Measurements from ENCODE around the gene CFAP99. TPM values are rescaled to one million over a fixed set of nuclear protein-coding genes. Genes with fewer than 3 reads are reported as not detected.

Gene CFAP99
- total and polyA plus RNA-seq, 9 of the 15 experiments (the other 6 are each of a cell fraction or from before 2014, with no cell fraction given), result 0.07 to 0.18 (median 0.09) TPM; not detected in 6

GRCh38 chr4:2417226-2417764, 1.5 kb upstream of the CFAP99 start:
- Histone ChIP-seq H3K4me1 (replicated peaks in 1 of 2; ENCODE audit: control insufficient read depth in 2 of 2, insufficient read depth in 2 of 2, low read length in 2 of 2) (peaks cover 49 to 66% of the 10 kb centered on the region in 2 experiments), H3K79me2 (ENCODE audit: control insufficient read depth, insufficient read depth, low read length) (peaks cover 61% of the 10 kb centered on the region), H4K20me1 (replicated peaks; ENCODE audit: control insufficient read depth, insufficient read depth, low read length) (no peaks in the 10 kb centered on the region; the same call in 1 of the 2 replicates), H3K4me2 (ENCODE audit: insufficient read depth, low read length) (peak overlapping the region; percentile 83), H2AFZ (ENCODE audit: low read depth, low read length) (peak overlapping the region; percentile 80), H3K27me3 (ENCODE audit: control insufficient read depth in 2 of 2, insufficient read depth in 2 of 2, low read length in 2 of 2) (no peaks in the 10 kb centered on the region; a peak in 1 of 5 replicates), H3K9me3 (replicated peaks; ENCODE audit: control insufficient read depth, insufficient read depth, low read depth, low read length) (no peaks in the 10 kb centered on the region), H3K9me1 (ENCODE audit: control insufficient read depth, insufficient read depth, low read length) (no peaks in the 10 kb centered on the region), H3K36me3 (ENCODE audit: control insufficient read depth, insufficient read depth, low read length) (no peaks in the 10 kb centered on the region), H3K27ac (ENCODE audit: extremely low read depth, low read depth, low read length) (peak overlapping the region; percentile 74; the same call in 2 of the 3 replicates), H3K4me3 (peak overlapping the region; percentile 57), H3K9ac (ENCODE audit: insufficient read depth in 1 of 2, low read depth in 2 of 2, low read length in 2 of 2) (peak overlapping the region; percentile 60 to 91)
- FAIRE-seq, result no peak
- no TSS peak for BruUV-seq (replicated peaks)
- ChIA-PET CTCF (ENCODE audit: low intra/inter-chr PET ratio) (no interaction called here), POLR2A (no interaction called here)
- ATAC-seq, result peak; percentile 0; the same call in 2 of the 3 replicates
- intact Hi-C loops (cut with micrococcal nuclease), result loop anchor here (2.0 to 10.0 kb wide), 5 partner anchors 14 to 545 kb away; partner anchors contain the start of genes HAUS3, MXD4, NSD2 and POLN
- DNase-seq (ENCODE audit: extremely low read depth in 1 of 4, low spot score in 3 of 4), result peak in 3 of 4 experiments; percentile 27 to 51 (median 43)
- in situ Hi-C loops (cut with MboI), result no loop called here
- 0% methylated on average over 22 of the region's 61 CpGs for WGBS (ENCODE audit: insufficient coverage, low coverage, missing lambda C conversion rate)
- TF ChIP-seq ZNF639 (CRISPR knock-in tag; conservative IDR thresholded peaks at IDR 0.05 in 1 of 2, IDR thresholded peaks at IDR 0.05 in 1 of 2), result 0 out of 4 replicates have a peak, but pooled peaks of 1 of the 2 experiments have one; percentile 14
- no peak for TF ChIP-seq ATF2 (CRISPR knock-in tag; IDR thresholded peaks at IDR 0.05)
- TF ChIP-seq RBBP5 (IDR thresholded peaks at IDR 0.05; ENCODE audit: borderline replicate concordance, insufficient read depth, low read length, poor library complexity, severe bottlenecking), result peak; percentile 74
- TF ChIP-seq HDAC6 (IDR thresholded peaks at IDR 0.05; ENCODE audit: low read depth, low read length), result 0 out of 2 replicates have a peak, but pooled peaks have one; percentile 59
- no peak for TF ChIP-seq ZNF197 (CRISPR knock-in tag; IDR thresholded peaks at IDR 0.05; ENCODE audit: low read depth)
- no peak for TF ChIP-seq ZNF217 (CRISPR knock-in tag; IDR thresholded peaks at IDR 0.05)
- TF ChIP-seq, protein P1, sequence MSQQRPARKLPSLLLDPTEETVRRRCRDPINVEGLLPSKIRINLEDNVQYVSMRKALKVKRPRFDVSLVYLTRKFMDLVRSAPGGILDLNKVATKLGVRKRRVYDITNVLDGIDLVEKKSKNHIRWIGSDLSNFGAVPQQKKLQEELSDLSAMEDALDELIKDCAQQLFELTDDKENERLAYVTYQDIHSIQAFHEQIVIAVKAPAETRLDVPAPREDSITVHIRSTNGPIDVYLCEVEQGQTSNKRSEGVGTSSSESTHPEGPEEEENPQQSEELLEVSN (IDR thresholded peaks at IDR 0.05; ENCODE audit: borderline replicate concordance in 1 of 2, extremely low read depth in 1 of 2, insufficient read depth in 1 of 2, insufficient read length in 1 of 2, low read depth in 1 of 2, low read length in 1 of 2, poor library complexity in 1 of 2, severe bottlenecking in 1 of 2), result peak in 1 of 2 experiments; percentile 48
- peak; percentile 40; the same call in 1 of the 2 replicates for TF ChIP-seq GATAD2B (IDR thresholded peaks at IDR 0.05; ENCODE audit: borderline replicate concordance)
- TF ChIP-seq, protein P2, sequence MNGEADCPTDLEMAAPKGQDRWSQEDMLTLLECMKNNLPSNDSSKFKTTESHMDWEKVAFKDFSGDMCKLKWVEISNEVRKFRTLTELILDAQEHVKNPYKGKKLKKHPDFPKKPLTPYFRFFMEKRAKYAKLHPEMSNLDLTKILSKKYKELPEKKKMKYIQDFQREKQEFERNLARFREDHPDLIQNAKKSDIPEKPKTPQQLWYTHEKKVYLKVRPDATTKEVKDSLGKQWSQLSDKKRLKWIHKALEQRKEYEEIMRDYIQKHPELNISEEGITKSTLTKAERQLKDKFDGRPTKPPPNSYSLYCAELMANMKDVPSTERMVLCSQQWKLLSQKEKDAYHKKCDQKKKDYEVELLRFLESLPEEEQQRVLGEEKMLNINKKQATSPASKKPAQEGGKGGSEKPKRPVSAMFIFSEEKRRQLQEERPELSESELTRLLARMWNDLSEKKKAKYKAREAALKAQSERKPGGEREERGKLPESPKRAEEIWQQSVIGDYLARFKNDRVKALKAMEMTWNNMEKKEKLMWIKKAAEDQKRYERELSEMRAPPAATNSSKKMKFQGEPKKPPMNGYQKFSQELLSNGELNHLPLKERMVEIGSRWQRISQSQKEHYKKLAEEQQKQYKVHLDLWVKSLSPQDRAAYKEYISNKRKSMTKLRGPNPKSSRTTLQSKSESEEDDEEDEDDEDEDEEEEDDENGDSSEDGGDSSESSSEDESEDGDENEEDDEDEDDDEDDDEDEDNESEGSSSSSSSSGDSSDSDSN (IDR thresholded peaks at IDR 0.05; ENCODE audit: borderline replicate concordance in 1 of 2, low read depth in 2 of 2, low read length in 2 of 2), result peak in 1 of 2 experiments; percentile 75; a peak in 1 of 4 replicates
- no peak for TF ChIP-seq ZSCAN29 (IDR thresholded peaks at IDR 0.05)
- TF ChIP-seq NONO (IDR thresholded peaks at IDR 0.05; ENCODE audit: low read depth in 2 of 2, low read length in 1 of 2), result peak in 1 of 2 experiments; percentile 64; a peak in 1 of 4 replicates
- peak; percentile 55; the same call in 1 of the 2 replicates for TF ChIP-seq ZBTB1 (CRISPR knock-in tag; IDR thresholded peaks at IDR 0.05; ENCODE audit: borderline replicate concordance, low read depth)

Measured in K562 (cell line).